ENCODE measurements around the gene COG7.
"Not testable (repeated sequence)": the region's sequence is repeated elsewhere in the genome, so short reads cannot be mapped to it uniquely, and the experiment has no call there.

Gene COG7

GRCh38 chr16:23452572-23453337, at the start of gene COG7:
Gene COG7 (minus strand): TSS chr16:23453189. CDS start chr16:23452994, 195 bp downstream.
- no peak for FAIRE-seq

- FAIRE-seq: no peak
These were observed 49.5 kb upstream of the COG7 start for GRCh38 chr16:23502466-23502865.

DNA sequence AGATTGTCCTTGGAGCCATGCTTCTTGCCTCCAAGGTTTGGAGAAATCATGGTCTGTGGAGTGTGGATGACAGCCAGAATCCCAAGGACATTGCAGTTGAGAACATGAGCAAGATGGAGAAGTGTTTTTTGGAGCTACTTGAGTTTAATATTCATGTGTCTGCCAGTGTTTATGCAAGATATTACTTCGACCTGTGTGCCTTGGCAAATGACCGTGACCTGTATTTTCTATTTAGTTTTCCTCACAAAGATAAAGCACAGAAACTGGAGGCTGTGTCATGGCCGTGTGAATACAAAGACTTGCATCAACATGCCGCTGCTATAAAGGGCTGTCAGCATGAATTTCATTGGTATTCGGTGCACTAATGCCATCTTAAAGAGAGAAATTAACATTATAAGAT, 48.3 kb upstream of the COG7 start:
- no peak for FAIRE-seq

DNA sequence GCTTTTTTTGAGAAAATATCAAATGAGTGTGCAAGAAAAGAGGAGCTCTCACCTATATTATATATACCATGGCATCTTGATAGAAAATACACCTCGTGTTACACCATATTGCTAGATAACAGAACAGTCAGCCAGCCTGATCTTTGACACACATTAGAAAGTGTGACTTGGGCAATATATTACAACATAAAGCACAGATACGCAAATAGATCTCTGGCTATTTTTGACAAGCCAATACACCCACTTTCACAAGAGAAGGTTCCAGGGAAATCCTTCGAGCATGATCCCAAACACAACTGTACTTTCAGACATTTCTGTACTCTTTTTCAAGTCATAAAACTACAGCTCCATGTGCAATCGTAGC, 47.9 kb upstream of the COG7 start:
- no peak for FAIRE-seq

DNA sequence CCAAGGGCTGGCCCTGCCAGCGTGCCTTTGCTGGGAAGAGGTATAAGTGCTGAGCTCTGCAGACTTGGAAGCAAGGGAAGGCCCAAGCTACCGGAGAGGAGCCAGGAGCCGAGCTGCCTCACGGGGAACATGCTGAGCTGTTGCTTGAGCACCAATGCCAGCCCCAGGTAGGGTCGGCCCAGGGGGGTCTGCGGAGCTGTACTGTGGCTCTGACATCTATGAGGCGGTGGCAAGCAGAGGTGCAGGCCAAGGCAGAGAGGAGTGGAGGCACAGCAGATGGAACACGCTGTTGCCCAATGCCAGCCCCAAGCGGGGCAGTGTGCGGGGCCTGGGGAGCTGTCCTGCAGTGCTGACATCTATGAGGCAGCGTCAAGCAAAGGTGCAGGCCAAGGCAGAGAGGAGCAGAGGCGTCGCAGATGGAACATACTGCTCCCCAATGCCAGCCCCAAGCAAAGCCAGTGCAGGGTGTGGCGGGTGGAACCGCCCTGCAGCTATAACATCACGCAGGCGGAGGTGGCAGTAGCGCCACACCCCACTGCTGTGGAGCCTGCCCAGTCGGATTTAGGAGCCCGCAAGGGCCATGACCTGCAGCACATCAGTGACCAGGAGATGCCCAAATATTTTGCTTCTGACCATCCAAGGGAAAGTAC, 47.3 kb upstream of the COG7 start:
- FAIRE-seq: no peak

DNA sequence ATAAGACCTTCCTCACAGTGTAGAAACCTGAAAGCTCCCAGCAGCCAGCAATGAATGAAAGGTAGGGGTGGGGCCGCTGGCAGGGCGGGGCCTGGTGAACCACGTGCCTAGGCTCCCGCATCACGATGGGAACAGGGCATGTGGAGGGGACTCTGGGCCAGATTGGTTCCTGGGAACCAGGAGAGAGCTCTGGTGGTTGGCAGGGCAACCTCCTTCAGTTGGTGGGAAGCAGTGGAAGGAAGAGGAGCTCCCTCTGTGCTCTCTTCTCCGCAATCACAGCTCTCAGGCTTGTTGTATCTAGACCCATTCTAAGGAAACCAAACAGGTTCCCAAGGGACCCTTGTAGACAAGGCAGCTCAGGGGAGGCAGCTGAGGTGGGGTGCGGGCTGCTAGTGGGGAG, 46.8 kb upstream of the COG7 start:
- FAIRE-seq: no peak

- no peak for FAIRE-seq
These were observed 45.9 kb upstream of the COG7 start for GRCh38 chr16:23498863-23499262.

DNA sequence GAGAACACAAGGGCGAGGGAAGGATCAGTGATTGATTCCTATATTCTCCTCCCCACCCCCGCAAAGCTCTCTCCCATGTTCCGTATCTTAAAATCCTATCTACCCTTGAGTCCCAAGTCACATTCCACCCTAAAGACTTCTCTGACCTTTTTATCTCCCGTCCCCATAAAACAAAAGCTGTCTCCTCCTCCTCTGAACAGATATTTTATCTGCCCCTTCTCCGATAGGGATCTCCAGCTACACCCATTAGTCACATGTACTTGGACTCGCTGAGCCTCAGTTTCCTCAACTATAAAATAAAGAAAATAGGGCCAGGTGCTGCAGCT, 44.5 kb upstream of the COG7 start:
- FAIRE-seq: no peak

DNA sequence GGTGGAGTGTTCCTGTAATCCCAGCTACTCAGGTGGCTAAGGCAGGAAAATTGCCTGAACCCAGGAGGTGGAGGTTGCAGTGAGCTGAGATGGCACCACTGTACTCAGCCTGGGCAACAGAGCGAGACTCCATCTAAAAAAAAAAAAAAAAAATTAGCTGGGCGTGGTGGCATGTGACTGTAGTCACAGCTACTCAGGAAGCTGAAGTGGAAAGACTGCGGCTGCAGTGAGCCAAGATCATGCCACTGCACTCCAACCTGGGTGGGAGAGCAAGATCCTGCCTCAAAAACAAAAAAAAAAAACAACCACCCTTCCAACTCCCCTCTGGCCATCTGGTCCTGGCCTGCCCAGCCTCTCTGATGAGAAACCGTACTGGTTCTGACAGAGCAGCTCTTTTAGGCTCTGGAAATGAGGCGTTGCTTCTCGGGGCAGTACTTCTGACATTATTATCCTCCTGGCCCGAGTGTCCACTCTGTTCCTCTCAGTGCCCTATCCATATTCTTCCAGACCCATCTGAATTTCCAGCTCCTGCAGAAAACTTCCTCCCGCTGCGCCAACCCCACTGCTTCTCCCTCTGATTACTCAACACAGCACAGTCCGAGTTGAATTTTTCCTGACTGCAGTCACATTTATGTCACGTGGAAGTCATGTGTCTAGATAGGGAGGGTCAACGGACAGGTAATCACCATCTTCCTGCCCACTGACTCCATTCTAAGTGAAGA, 44.0 kb upstream of the COG7 start:
- FAIRE-seq: no peak

DNA sequence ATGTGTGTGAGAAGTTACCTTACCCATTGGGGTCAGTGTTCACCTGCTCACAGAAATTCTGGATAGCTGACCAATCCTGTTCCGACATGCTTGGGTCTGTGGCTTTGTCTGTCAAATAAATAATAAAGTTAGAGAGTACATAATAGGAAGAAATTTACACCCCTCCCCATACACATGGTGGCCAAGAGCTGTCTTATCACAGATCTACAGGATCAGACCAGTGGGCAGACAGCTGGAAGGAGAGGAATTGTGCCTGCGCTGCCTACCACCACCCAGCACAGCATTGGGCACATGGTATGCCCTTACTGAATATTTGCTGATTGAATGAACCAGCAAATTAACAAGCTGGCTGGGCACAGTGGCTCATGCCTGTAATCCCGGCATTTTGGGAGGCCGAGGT, 42.7 kb upstream of the COG7 start:
- no peak for FAIRE-seq

- no peak for FAIRE-seq
These were observed 41.2 kb upstream of the COG7 start for GRCh38 chr16:23494188-23494587.

- no peak for FAIRE-seq
These were observed 38.8 kb upstream of the COG7 start for GRCh38 chr16:23491490-23492391.

DNA sequence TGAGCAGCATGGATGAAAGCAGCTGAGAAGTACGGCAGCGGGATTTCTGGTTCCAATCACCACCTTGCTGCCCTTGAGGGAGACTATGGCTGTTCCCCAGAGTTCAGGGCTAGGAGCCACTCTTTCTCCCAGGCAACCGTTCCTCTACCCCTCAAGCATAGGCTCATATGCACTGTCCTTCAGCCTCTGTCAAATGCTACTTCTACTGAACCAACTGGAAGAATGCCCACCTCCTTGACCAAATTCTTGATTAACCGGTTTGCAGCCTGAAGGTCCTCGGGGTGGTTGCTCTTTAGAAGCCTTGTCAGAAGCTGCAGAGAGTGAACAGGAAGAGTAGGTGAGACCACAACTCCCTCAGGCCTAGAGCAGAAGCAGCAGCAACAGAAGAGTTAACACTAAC, 33.5 kb upstream of the COG7 start:
- FAIRE-seq: no peak

GRCh38 chr16:23485841-23486240, 32.9 kb upstream of the COG7 start:
- no peak for FAIRE-seq

- no peak for FAIRE-seq
These were observed 32.2 kb upstream of the COG7 start for GRCh38 chr16:23485257-23485614.

DNA sequence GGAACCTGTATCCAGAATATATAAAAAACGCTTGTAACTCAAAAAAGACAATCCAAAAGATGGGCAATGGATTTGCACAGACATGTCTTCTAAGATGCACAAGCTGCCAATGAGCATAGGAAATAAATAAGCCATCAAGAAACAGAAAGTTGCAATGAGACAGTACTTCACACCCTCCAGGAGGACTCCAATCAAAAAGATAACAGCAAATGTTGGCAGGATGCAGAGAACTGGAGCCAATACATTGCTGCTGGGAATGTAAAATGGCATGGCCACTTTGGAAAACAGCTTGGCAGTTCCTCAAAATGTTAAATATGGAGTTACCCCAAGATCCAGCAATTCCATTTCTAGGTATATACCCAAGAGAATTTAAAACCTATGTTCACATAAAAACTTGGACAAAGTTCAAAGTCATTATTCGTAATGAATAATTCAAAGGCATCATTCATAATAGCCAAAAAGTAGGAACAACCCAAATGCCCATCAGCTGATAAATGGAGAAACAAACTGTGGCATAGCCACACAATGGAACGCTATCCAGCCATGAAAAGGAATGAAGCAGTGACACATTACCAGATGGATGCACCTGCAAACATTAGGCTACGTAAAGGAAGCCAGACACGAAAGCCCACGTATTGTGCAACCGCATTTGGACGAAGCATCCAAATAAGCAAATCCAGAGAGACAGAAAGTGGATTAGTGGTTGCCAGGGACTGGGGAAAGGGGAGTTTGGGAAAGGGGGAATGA, 31.7 kb upstream of the COG7 start:
- no peak for FAIRE-seq

DNA sequence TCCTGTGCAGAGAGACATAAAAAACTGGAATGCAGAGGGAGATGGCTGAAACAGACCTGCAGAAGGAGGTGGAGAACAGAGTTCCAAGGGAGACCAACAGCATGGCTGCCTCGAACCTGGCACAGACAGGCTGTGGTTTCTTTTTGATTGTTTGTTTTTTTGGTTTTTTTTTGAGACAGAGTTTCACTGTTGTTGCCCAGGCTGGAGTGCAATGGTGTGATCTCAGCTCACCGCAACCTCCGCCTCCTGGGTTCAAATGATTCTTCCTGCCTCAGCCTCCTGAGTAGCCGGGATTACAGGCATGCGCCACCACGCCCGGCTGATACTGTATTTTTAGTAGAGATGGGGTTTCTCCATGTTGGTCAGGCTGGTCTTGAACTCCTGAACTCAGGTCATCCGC, 30.5 kb upstream of the COG7 start:
- not testable (repeated sequence) for FAIRE-seq

- FAIRE-seq: no peak
These were observed 29.8 kb upstream of the COG7 start for GRCh38 chr16:23482778-23483177.

GRCh38 chr16:23480257-23480656, 27.3 kb upstream of the COG7 start:
- FAIRE-seq: no peak

- FAIRE-seq: no peak
These were observed 26.1 kb upstream of the COG7 start for GRCh38 chr16:23479138-23479537.

GRCh38 chr16:23478566-23478965, 25.6 kb upstream of the COG7 start:
- FAIRE-seq: no peak

DNA sequence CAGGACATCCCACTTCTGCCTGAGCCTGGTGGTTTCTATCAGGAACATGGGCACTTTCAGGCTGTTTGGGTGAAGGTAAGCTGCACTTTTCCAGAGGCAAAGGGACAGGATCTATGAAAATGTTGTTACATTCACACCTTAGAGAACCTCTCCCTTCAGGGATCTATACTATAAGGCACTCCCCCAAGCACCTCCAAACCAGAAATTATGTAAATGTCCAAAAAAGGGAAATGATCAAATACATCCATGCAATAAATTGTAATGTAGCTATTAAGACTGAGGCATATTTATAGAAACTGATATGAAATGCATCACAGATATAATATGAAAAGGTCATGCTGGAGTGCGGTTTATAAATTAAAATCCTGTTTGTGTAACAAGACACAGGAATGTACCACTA, 23.3 kb upstream of the COG7 start:
- no peak for FAIRE-seq

GRCh38 chr16:23469814-23470213, 16.8 kb upstream of the COG7 start:
- FAIRE-seq: no peak
